Prostate gland (tissue), 2 donors: ENCODE measurements around the gene GPR89A. TPM values are rescaled to one million over a fixed set of nuclear protein-coding genes. Genes with fewer than 3 reads are reported as not detected.

Source experiments
- DNase-seq: peaks from one replicate; pipeline ENCODE4 v3.0.0-alpha.2; 2019; ENCODE audit warnings: low spot score
- H3K27ac ChIP-seq, 2 donors: fragments of 200-600 bp; sonication (generic); 2 replicates each; pipeline ENCODE4 v1.5.1; 2017 to 2019
- H3K27me3 ChIP-seq: fragments of 200-600 bp; sonication (generic); replicated peaks from 2 replicates; pipeline ENCODE4 v1.5.1; 2019; ENCODE audit not compliant: insufficient read depth
- H3K36me3 ChIP-seq, 2 donors: fragments of 200-600 bp; sonication (generic); 1 replicate in 1 of 2; 2 replicates in 1 of 2; pipeline versions ENCODE4 v1.5.1 to v1.8.1; 2017 to 2019
- H3K4me1 ChIP-seq: fragments of 200-600 bp; sonication (generic); replicated peaks from 2 replicates; pipeline ENCODE4 v1.5.1; 2019
- H3K4me3 ChIP-seq, 2 donors: fragments of 200-600 bp; sonication (generic); 2 replicates each; pipeline ENCODE4 v1.5.1; 2017 to 2019
- H3K9me3 ChIP-seq: fragments of 200-600 bp; sonication (generic); 2 replicates; pipeline ENCODE4 v1.5.1; 2017
- POLR2A ChIP-seq: fragments of 450-650 bp; IDR thresholded peaks from one replicate; pipeline ENCODE4 v1.6.1; 2016; ENCODE audit warnings: antibody characterized with exemption, mild to moderate bottlenecking
- POLR2AphosphoS5 ChIP-seq: sonication (generic); formaldehyde crosslinking; IDR thresholded peaks from one replicate; pipeline ENCODE4 v1.6.1; 2017; ENCODE audit warnings: antibody characterized with exemption
- WGBS: methylation state at CpG from one replicate; pipeline ENCODE4 v1.1.5; 2018; 5-methylcytosine and 5-hydroxymethylcytosine counted together
- intact Hi-C: fragments of 100-400 bp; cut with DNase I; formaldehyde crosslinking; loops from one replicate; pipeline ENCODE4 v1.14.2; 2022
- total RNA-seq, 2 donors: library from RNA; depleted of rRNA; stranded (reverse); fragments of >200 nt; gene quantifications; one replicate each; pipeline ENCODE4 v1.1.0, GENCODE V29; 2016
- TF ChIP-seq, protein P1 (sequence below), 4 experiments: fragments of 200-600 bp in 2 of 4; fragments of 450-650 bp in 2 of 4; sonication (generic) in 2 of 4; IDR thresholded peaks; 1 replicate in 3 of 4; 2 replicates in 1 of 4; pipeline ENCODE4 v1.5.1; 2016 to 2019; ENCODE audit warnings: antibody characterized with exemption in 4 of 4, mild to moderate bottlenecking in 2 of 4, moderate library complexity in 2 of 4

GPR89A gene
- total RNA-seq, 2 donors from 2014 or later: 14.5 to 30.1 TPM

DNA sequence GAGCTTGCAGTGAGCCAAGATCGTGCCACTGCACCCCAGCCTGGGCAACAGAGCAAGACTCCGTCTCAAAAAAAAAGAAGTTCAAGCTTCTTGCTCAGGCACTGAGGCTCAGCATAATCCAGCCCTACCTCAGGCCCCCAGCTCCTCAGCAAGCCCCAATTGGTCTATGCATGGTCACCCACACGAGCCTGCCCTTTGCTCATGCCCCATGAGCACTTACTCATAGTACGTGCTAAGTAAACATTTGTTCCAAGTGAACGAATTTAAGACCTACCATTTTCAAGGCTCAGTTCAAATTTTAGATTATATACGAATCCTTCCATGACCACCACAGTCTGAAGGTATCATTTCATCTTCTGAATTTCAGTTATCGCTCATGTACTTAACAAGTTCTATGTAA, 95.0 kb downstream of the GPR89A start:
- H3K36me3 ChIP-seq: no peaks in the 10 kb centered on the region
- no peaks in the 10 kb centered on the region for H3K9me3 ChIP-seq
- 84% methylated on average over 7 of the region's 7 CpGs for WGBS
- intact Hi-C loops: no loop called here
- no peak overlapping the region for H3K27ac ChIP-seq
- DNase-seq: no peak
- H3K4me1 ChIP-seq: no peaks in the 10 kb centered on the region
- H3K27me3 ChIP-seq: no peaks in the 10 kb centered on the region
- H3K4me3 ChIP-seq: no peak overlapping the region
- no peak for TF ChIP-seq POLR2A
- TF ChIP-seq, protein P1, sequence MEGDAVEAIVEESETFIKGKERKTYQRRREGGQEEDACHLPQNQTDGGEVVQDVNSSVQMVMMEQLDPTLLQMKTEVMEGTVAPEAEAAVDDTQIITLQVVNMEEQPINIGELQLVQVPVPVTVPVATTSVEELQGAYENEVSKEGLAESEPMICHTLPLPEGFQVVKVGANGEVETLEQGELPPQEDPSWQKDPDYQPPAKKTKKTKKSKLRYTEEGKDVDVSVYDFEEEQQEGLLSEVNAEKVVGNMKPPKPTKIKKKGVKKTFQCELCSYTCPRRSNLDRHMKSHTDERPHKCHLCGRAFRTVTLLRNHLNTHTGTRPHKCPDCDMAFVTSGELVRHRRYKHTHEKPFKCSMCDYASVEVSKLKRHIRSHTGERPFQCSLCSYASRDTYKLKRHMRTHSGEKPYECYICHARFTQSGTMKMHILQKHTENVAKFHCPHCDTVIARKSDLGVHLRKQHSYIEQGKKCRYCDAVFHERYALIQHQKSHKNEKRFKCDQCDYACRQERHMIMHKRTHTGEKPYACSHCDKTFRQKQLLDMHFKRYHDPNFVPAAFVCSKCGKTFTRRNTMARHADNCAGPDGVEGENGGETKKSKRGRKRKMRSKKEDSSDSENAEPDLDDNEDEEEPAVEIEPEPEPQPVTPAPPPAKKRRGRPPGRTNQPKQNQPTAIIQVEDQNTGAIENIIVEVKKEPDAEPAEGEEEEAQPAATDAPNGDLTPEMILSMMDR (IDR thresholded peaks at IDR 0.05): no peak
- no peak for TF ChIP-seq POLR2AphosphoS5

DNA sequence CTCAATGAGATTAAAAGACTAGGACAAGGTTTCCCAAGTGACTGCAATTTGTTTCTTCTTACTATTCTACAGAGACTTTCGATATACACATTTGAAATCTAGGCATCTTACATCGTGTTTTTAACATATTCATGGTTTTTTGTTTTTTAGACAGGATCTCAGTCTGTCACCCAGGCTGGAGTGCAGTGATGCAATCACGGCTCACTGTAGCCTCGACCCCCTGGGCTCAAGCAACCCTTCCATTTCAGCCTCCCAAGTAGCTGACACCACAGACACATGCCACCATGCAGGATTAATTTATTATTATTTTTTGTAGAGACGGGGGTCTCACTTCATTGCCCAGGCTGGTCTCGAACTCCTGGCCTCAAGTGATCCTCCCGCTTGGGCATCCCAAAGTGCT, 97.8 kb downstream of the GPR89A start:
- no peaks in the 10 kb centered on the region for H3K36me3 ChIP-seq
- intact Hi-C loops: no loop called here
- TF ChIP-seq, protein P1 (IDR thresholded peaks at IDR 0.05): no peak
- no peak for TF ChIP-seq POLR2AphosphoS5
- TF ChIP-seq POLR2A: no peak
- no peak for DNase-seq
- H3K27me3 ChIP-seq: no peaks in the 10 kb centered on the region
- H3K4me3 ChIP-seq: no peak overlapping the region
- 94% methylated on average over 7 of the region's 7 CpGs for WGBS
- no peaks in the 10 kb centered on the region for H3K4me1 ChIP-seq
- H3K9me3 ChIP-seq: no peaks in the 10 kb centered on the region
- no peak overlapping the region for H3K27ac ChIP-seq

DNA sequence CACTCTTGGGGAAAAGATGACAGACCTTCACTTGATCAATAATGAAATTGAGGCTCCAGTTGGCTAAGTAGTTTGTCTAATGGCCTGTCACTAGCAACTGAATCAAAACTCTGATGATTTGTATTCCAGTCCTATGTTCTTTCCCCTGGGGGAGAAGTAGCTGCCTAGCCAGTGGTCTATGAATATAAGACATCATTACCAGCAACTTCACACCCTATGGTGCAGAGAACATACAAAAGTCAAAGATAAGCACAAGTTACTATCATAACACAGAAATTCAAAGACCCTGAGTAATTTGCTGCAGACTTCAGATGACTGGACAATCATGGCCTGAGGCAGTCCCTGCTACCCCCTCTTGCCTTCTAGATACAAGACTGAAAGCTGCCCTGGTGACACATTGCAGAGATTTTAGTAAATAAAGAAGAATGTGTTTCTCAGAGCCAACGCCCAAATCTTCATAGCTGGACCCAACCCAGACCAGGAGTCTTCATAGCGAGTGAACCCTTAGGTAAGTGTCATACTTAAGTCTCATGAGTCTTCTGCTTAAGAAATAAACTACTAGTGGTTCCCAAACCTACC, 98.4 kb downstream of the GPR89A start:
- DNase-seq: no peak
- H3K27me3 ChIP-seq: no peaks in the 10 kb centered on the region
- H3K36me3 ChIP-seq: no peaks in the 10 kb centered on the region
- intact Hi-C loops: no loop called here
- H3K27ac ChIP-seq: no peak overlapping the region
- no peaks in the 10 kb centered on the region for H3K9me3 ChIP-seq
- TF ChIP-seq POLR2A: no peak
- TF ChIP-seq, protein P1 (IDR thresholded peaks at IDR 0.05): no peak
- TF ChIP-seq POLR2AphosphoS5: no peak
- 81% methylated on average over 2 of the region's 2 CpGs for WGBS
- H3K4me1 ChIP-seq: no peaks in the 10 kb centered on the region
- no peak overlapping the region for H3K4me3 ChIP-seq

DNA sequence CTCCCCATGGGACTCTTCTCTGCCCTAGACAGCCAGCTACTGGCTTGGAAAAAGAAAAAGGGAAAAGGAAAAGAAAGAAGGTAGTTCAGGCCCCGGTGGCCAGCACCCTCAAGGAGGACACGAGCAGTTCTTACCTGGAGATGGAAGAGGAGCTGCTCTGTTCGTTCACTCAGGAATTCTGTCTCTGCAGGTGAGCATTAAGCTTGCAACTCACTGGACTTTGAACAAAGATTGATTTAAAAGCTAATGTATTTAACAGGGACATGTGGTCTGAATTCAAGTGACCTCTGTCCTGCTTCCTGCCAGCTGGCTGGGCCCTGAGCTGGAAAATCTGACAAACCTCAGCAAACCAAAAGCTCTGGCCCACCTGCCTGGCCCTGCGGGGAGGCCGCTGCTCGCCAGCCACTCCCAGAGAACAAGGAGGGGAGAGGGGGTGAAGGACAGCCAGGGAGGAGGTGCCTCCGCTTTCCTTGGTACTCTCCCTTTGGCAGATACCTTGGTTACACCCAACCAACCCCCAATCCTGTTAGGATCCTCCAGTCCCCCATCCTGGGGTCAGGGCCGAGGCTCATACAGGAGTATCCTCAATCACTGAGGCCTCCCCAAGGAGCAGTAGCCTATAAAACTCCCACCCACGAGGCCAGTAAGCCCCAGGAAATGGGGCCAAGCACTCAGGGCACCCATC, 99.5 kb downstream of the GPR89A start, which contains the start of gene PDZK1:
Gene PDZK1, minus strand, starts transcription at position 186 of the 685 bp plus-strand sequence. CDS start 19,347 bp downstream, outside the sequence.
- DNase-seq: no peak
- WGBS: 87% methylated on average over 9 of the region's 9 CpGs
- TF ChIP-seq, protein P1 (IDR thresholded peaks at IDR 0.05): no peak
- TF ChIP-seq POLR2AphosphoS5 (no peak), POLR2A (no peak)
- Histone ChIP-seq H3K9me3 (no peaks in the 10 kb centered on the region), H3K27ac (no peak within 1 kb of the TSS), H3K4me3 (no peak within 1 kb of the TSS), H3K27me3 (no peaks in the 10 kb centered on the region), H3K4me1 (no peaks in the 10 kb centered on the region), H3K36me3 (no peaks in the 10 kb centered on the region)
- intact Hi-C loops: no loop called here

DNA sequence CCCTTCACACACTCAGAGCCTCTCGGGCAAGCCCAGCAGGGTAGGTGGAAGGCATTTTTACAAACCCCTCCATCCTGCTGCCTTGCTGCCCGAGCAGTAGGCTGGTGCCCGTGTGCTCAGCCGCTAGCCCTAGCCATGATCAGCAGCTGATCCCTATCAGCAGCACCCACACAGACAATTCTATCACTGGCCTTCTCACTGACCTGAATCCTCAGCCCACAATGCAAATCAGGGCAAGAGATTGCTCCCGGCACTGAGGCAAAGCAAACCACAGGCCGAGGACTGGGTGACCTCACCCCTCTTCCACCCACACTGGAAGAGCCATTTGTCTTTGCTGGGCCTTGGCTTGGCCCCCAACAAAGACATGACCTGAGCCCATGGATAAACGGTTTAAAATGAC, 100.3 kb downstream of the GPR89A start:
- WGBS: 79% methylated on average over 7 of the region's 7 CpGs
- no peaks in the 10 kb centered on the region for H3K9me3 ChIP-seq
- no peaks in the 10 kb centered on the region for H3K36me3 ChIP-seq
- intact Hi-C loops: no loop called here
- no peak overlapping the region for H3K27ac ChIP-seq
- H3K4me3 ChIP-seq: no peak overlapping the region
- DNase-seq: no peak
- TF ChIP-seq, protein P1 (IDR thresholded peaks at IDR 0.05): no peak
- TF ChIP-seq POLR2AphosphoS5 (no peak), POLR2A (no peak)
- H3K4me1 ChIP-seq: no peaks in the 10 kb centered on the region
- no peaks in the 10 kb centered on the region for H3K27me3 ChIP-seq
